Astrocyte of the spinal cord (primary cell): ENCODE data around the gene SRI.

ENCODE experiments used
- DNase-seq: peaks from one replicate; pipeline ENCODE4 v3.0.0; 2011; ENCODE audit warnings: low read depth, low spot score
- H3K4me3 ChIP-seq: 2 replicates; pipeline ENCODE4 v1.5.1; 2011; ENCODE audit warnings: low read depth, mild to moderate bottlenecking, low read length, moderate library complexity
- CTCF ChIP-seq: IDR thresholded peaks from 2 replicates; pipeline ENCODE4 v1.5.1; 2012; ENCODE audit warnings: low read depth, mild to moderate bottlenecking, low read length, inconsistent platforms
- in situ Hi-C: cut with HindIII; loops from 2 replicates; pipeline ENCODE4 v1.10.0; 2017; ENCODE audit warnings: low sequenced_read_pairs

Gene SRI

GRCh38 chr7:88226201-88226600 is 6.4 kb upstream of the SRI start:
- no peak overlapping the region for H3K4me3 ChIP-seq
- TF ChIP-seq CTCF: no peak
- in situ Hi-C loops: no loop called here
- DNase-seq: no peak

GRCh38 chr7:88224601-88225275 is 4.9 kb upstream of the SRI start:
- in situ Hi-C loops: no loop called here
- DNase-seq: peak; percentile 43

GRCh38 chr7:88223265-88223664 is 3.4 kb upstream of the SRI start:
- no peak for TF ChIP-seq CTCF
- in situ Hi-C loops: no loop called here
- H3K4me3 ChIP-seq: no peak overlapping the region
- DNase-seq: no peak

More at GRCh38 chr7:88224601-88225275, 4.9 kb upstream of the SRI start:
- no peak overlapping the region for H3K4me3 ChIP-seq
- no peak for TF ChIP-seq CTCF

GRCh38 chr7:88218836-88219605 is 817 bp downstream of the SRI start:
- peak; percentile 69 for DNase-seq
- no peak for TF ChIP-seq CTCF
- H3K4me3 ChIP-seq: peak overlapping the region; percentile 88
- in situ Hi-C loops: no loop called here

GRCh38 chr7:88218429-88218745 is 1.5 kb downstream of the SRI start:
- TF ChIP-seq CTCF: no peak
- H3K4me3 ChIP-seq: peak overlapping the region; percentile 88
- in situ Hi-C loops: no loop called here
- no peak for DNase-seq

- in situ Hi-C loops: no loop called here
- no peak overlapping the region for H3K4me3 ChIP-seq
- no peak for TF ChIP-seq CTCF
- DNase-seq: peak; percentile 13
These were observed 2.0 kb downstream of the SRI start for GRCh38 chr7:88217675-88218428.
